ENCODE results near the gene LRRC49.

Gene LRRC49

DNA sequence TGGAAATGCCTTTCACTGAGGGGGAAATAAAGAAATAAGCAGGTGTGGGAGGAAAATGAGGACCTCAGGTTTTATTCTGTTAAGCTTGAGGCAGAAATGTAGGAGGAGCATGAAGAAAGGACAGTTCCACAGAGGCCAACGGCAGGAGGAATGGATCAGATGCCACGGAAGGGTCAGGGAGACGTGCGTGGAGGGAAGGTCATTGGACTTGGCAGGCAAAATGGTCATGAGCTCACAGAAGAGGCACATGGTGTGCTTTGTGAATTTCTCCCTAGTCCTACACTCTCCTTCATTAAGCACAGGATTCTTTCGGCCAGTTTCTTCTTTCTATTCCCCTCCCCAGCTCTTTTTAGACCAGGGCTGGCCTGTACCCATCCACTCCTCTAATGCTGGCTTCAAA, 190.2 kb downstream of the LRRC49 start:
- peak; percentile 21 for DNase-seq (ENCODE audit: low read depth)
- TF ChIP-seq, protein P1, sequence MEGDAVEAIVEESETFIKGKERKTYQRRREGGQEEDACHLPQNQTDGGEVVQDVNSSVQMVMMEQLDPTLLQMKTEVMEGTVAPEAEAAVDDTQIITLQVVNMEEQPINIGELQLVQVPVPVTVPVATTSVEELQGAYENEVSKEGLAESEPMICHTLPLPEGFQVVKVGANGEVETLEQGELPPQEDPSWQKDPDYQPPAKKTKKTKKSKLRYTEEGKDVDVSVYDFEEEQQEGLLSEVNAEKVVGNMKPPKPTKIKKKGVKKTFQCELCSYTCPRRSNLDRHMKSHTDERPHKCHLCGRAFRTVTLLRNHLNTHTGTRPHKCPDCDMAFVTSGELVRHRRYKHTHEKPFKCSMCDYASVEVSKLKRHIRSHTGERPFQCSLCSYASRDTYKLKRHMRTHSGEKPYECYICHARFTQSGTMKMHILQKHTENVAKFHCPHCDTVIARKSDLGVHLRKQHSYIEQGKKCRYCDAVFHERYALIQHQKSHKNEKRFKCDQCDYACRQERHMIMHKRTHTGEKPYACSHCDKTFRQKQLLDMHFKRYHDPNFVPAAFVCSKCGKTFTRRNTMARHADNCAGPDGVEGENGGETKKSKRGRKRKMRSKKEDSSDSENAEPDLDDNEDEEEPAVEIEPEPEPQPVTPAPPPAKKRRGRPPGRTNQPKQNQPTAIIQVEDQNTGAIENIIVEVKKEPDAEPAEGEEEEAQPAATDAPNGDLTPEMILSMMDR (conservative IDR thresholded peaks at IDR 0.05; ENCODE audit: low read length): no peak
- H3K4me3 ChIP-seq (ENCODE audit: low read length): no peak overlapping the region

DNA sequence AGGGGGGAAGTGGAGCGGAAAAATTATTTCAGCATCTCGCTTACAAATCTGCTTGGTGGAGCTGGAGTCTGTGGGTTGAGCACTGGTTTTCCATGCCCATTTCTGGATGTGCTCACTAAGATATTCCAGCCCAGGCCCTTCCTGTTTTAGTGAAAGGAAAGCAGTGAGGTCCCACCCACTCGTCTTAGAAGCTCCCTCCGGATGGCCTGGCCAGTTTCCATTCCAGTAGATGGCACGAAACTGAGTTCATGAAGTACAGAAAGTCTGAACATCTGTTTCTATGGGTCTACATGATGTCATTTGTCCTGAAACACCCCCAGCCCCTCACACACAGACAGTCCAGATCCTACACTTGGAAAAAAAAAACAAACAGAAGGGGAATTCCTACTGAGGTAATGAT, 190.7 kb downstream of the LRRC49 start:
- H3K4me3 ChIP-seq (ENCODE audit: low read length): no peak overlapping the region
- peak; percentile 91 for DNase-seq (ENCODE audit: low read depth)
- TF ChIP-seq, protein P1 (conservative IDR thresholded peaks at IDR 0.05; ENCODE audit: low read length): no peak

DNA sequence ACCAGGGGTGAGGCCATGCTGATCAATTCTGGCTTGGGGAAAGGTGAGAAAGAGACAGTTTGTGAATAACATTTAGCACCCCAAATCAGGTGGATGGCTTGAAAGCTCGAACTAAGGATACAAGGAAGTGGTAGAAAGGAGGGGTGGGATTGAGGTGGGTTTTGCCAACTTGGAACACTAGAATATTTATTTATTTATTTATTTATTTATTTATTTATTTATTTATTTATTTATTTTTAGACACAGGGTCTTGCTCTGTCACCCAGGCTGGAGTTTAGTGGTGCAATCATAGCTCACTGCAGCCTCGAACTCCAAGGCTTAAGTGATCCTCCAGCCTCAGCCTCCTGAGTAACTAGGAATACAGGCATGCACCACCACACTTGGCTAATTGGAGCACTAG, 191.6 kb downstream of the LRRC49 start:
- TF ChIP-seq, protein P1 (conservative IDR thresholded peaks at IDR 0.05; ENCODE audit: low read length): no peak
- no peak overlapping the region for H3K4me3 ChIP-seq (ENCODE audit: low read length)
- no peak for DNase-seq (ENCODE audit: low read depth)

DNA sequence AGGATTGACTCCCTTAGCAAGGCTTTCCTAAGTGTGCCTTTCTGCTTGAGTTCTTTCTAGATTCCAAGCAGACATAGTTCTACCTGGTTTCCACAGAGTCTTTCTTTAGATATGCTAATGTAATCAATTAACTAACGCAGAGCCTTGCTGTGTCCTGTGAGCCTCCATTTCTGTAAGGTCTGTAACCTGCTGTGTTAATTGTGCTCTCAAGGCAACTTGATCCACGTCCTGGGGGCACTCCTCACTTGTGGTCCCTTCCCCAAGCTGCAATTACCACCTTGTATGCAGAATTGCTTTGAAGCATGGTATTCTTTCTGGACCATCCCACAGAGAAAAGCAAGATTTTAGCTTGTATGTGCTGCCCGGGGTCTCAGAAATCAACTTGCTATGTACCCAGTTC, 193.2 kb downstream of the LRRC49 start:
- TF ChIP-seq, protein P1 (conservative IDR thresholded peaks at IDR 0.05; ENCODE audit: low read length): no peak
- H3K4me3 ChIP-seq (ENCODE audit: low read length): no peak overlapping the region
- no peak for DNase-seq (ENCODE audit: low read depth)

DNA sequence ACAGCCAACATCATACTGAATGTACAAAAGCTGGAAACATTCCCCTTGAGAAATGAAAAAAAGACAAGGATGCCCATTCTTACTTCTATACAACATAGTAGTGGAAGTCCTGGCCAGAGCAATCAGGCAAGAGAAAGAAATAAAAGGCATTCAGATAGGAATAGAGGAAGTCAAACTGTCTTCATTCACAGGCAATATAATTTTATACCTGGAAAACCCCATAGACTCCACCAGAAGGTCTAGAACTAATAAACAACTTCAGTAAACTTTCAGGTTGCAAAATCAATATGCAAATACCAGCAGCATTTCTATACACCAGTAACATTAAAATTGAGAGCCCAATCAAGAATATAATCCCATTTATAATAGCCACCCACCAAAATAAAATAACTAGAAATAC, 195.5 kb downstream of the LRRC49 start:
- TF ChIP-seq, protein P1 (conservative IDR thresholded peaks at IDR 0.05; ENCODE audit: low read length): no peak
- no peak for DNase-seq (ENCODE audit: low read depth)
- no peak overlapping the region for H3K4me3 ChIP-seq (ENCODE audit: low read length)

DNA sequence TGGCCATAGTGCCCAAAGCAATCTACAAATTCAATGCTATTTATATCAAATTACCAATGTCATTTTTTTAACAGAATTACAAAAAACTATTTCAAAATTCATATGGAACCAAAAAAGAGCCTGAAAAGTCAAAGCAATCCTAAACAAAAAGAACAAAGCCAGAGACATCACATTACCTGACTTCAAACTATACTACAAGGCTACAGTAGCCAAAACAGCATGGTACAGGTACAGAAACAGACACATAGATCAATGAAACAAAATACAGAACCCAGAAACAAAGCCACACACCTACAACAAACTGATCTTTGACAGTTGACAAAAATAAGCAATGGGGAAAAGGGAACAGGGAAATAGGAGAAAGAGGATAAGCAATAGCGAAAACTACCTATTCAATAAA, 196.1 kb downstream of the LRRC49 start:
- TF ChIP-seq, protein P1 (conservative IDR thresholded peaks at IDR 0.05; ENCODE audit: low read length): no peak
- H3K4me3 ChIP-seq (ENCODE audit: low read length): no peak overlapping the region
- DNase-seq (ENCODE audit: low read depth): no peak

DNA sequence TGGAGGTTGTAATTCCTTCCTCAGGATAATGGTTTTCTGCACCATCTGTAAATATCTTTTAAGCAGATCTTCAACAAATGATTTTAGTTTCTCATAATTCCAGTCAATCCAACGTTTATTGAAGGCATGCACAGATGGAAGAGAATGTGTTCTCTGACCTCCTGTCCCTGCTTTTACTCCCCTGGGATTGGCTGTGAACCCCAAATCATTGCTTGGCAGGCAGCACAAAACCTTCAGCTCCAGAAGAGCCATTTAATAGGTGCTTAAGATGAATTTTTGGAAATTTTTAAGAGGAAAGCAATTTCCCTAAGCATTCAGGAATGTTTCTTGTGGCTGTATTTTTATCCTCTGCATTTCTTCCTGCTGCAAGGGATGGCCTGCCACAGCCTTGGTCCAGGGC, 197.2 kb downstream of the LRRC49 start:
- TF ChIP-seq, protein P1 (conservative IDR thresholded peaks at IDR 0.05; ENCODE audit: low read length): no peak
- DNase-seq (ENCODE audit: low read depth): peak; percentile 62
- H3K4me3 ChIP-seq (ENCODE audit: low read length): no peak overlapping the region

Data from AG10803 (cell line).